ENCODE measurements around the gene LCN12.

The LCN12 gene

DNA sequence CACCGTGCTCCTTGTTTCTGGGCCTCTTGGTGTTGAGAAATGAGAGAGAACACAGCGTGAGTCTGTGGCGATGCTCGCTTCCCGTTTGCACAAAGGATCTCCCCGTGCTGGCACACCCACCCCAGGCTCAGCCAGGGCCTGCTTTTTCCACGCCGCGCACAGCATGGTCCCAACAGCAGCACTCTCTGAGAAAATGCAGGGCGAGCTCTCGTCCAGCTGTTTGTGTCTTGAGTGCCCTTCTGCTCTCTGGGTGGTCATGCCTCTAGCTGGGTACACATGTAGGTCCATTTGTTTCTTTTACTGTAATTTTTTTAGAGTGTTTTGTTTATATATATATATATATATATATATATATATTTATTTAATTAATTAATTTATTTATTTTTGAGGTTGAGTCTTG is 34.2 kb upstream of the LCN12 start:
- Histone ChIP-seq H3K27me3 (ENCODE audit: insufficient read depth, poor library complexity, severe bottlenecking) (no peaks in the 10 kb centered on the region), H3K4me3 (replicated peaks; ENCODE audit: insufficient read depth, low read length) (no peak overlapping the region), H3K27ac (replicated peaks) (no peak overlapping the region)
- TF ChIP-seq POLR2AphosphoS5 (IDR thresholded peaks at IDR 0.05; ENCODE audit: low read depth), result no peak
- TF ChIP-seq SPI1 (IDR thresholded peaks at IDR 0.05; ENCODE audit: borderline replicate concordance, low read depth), result no peak
- TF ChIP-seq, protein P1, sequence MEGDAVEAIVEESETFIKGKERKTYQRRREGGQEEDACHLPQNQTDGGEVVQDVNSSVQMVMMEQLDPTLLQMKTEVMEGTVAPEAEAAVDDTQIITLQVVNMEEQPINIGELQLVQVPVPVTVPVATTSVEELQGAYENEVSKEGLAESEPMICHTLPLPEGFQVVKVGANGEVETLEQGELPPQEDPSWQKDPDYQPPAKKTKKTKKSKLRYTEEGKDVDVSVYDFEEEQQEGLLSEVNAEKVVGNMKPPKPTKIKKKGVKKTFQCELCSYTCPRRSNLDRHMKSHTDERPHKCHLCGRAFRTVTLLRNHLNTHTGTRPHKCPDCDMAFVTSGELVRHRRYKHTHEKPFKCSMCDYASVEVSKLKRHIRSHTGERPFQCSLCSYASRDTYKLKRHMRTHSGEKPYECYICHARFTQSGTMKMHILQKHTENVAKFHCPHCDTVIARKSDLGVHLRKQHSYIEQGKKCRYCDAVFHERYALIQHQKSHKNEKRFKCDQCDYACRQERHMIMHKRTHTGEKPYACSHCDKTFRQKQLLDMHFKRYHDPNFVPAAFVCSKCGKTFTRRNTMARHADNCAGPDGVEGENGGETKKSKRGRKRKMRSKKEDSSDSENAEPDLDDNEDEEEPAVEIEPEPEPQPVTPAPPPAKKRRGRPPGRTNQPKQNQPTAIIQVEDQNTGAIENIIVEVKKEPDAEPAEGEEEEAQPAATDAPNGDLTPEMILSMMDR (IDR thresholded peaks at IDR 0.05; ENCODE audit: insufficient read depth, low read length), result no peak
- DNase-seq (ENCODE audit: low read depth in 1 of 2, low spot score in 1 of 2), result no peak

DNA sequence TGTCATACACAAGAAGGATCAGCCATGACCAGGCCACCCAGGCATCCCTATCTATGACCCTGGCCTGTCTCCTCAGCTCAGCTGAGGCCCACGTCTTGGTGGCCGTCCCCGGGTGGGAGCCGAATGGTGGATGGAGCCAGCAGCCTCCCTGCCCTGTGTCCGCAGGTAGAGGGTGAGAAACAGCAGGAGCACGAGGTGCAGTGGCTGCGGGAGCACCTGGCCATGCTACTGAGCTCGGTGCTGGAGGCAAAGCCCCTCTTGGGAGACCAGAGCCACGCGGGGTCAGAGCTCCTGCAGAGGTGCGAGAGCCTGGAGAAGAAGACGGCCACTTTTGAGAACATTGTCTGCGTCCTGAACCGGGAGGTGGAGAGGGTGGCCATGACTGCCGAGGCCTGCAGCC is 32.0 kb upstream of the LCN12 start:
- H3K27ac ChIP-seq (replicated peaks), result no peak overlapping the region
- H3K4me3 ChIP-seq (replicated peaks; ENCODE audit: insufficient read depth, low read length), result no peak overlapping the region
- DNase-seq (ENCODE audit: low read depth in 1 of 2, low spot score in 1 of 2), result no peak
- H3K27me3 ChIP-seq (ENCODE audit: insufficient read depth, poor library complexity, severe bottlenecking), result no peaks in the 10 kb centered on the region
- TF ChIP-seq GABPA (IDR thresholded peaks at IDR 0.05; ENCODE audit: low read depth), result no peak
- TF ChIP-seq, protein P2, sequence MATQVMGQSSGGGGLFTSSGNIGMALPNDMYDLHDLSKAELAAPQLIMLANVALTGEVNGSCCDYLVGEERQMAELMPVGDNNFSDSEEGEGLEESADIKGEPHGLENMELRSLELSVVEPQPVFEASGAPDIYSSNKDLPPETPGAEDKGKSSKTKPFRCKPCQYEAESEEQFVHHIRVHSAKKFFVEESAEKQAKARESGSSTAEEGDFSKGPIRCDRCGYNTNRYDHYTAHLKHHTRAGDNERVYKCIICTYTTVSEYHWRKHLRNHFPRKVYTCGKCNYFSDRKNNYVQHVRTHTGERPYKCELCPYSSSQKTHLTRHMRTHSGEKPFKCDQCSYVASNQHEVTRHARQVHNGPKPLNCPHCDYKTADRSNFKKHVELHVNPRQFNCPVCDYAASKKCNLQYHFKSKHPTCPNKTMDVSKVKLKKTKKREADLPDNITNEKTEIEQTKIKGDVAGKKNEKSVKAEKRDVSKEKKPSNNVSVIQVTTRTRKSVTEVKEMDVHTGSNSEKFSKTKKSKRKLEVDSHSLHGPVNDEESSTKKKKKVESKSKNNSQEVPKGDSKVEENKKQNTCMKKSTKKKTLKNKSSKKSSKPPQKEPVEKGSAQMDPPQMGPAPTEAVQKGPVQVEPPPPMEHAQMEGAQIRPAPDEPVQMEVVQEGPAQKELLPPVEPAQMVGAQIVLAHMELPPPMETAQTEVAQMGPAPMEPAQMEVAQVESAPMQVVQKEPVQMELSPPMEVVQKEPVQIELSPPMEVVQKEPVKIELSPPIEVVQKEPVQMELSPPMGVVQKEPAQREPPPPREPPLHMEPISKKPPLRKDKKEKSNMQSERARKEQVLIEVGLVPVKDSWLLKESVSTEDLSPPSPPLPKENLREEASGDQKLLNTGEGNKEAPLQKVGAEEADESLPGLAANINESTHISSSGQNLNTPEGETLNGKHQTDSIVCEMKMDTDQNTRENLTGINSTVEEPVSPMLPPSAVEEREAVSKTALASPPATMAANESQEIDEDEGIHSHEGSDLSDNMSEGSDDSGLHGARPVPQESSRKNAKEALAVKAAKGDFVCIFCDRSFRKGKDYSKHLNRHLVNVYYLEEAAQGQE (IDR thresholded peaks at IDR 0.05; ENCODE audit: insufficient replicate concordance, low read depth), result no peak
- no peak for TF ChIP-seq SPI1 (IDR thresholded peaks at IDR 0.05; ENCODE audit: borderline replicate concordance, low read depth)
- no peak for TF ChIP-seq POLR2AphosphoS5 (IDR thresholded peaks at IDR 0.05; ENCODE audit: low read depth)
- TF ChIP-seq, protein P1 (IDR thresholded peaks at IDR 0.05; ENCODE audit: insufficient read depth, low read length), result no peak

DNA sequence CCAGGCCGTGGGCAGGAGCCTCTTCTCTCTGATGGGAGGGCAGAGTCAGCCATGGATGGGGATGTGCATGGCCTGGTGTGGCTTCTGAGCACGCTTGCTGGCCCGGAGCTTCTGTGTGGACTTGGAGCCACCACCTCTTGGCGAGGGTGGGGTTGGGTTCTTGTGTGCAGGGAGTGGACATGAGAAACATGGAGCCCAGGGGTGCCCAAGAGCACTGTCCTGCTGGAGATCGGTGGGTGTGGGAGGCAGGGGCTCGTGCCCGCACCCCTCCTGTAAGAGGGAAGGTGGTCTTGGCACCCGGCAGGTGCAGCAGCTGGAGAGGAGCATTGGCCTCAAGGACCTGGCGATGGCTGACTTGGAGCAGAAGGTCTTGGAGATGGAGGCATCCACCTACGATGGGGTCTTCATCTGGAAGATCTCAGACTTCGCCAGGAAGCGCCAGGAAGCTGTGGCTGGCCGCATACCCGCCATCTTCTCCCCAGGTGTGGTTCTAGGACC is 31.3 kb upstream of the LCN12 start:
- H3K4me3 ChIP-seq (replicated peaks; ENCODE audit: insufficient read depth, low read length), result no peak overlapping the region
- no peak for DNase-seq (ENCODE audit: low read depth in 1 of 2, low spot score in 1 of 2)
- TF ChIP-seq, protein P2 (IDR thresholded peaks at IDR 0.05; ENCODE audit: insufficient replicate concordance, low read depth), result no peak
- TF ChIP-seq, protein P1 (IDR thresholded peaks at IDR 0.05; ENCODE audit: insufficient read depth, low read length), result no peak
- no peak for TF ChIP-seq SPI1 (IDR thresholded peaks at IDR 0.05; ENCODE audit: borderline replicate concordance, low read depth)
- TF ChIP-seq GABPA (IDR thresholded peaks at IDR 0.05; ENCODE audit: low read depth), result no peak
- H3K27ac ChIP-seq (replicated peaks), result no peak overlapping the region
- no peaks in the 10 kb centered on the region for H3K27me3 ChIP-seq (ENCODE audit: insufficient read depth, poor library complexity, severe bottlenecking)

DNA sequence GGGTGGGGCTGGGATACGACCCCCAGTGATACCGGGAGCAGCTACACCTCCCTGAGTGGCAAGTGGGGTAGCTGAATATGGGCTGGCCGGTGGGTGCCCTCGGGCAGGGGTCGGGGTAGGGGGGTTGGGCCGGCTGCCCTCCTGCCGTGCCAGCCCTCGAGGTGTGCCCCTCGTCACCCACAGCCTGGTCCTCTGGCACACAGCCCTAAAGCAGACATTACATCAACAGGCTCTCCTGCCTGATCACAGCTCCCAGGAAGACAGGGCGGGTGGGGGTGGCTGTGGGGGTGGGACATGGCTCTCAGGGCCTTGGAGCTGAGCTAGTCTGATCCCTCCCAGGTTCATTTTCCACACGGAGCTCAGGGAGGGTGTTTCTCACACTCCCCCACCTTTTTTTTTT is 30.8 kb upstream of the LCN12 start:
- Histone ChIP-seq H3K4me3 (replicated peaks; ENCODE audit: insufficient read depth, low read length) (no peak overlapping the region), H3K27me3 (ENCODE audit: insufficient read depth, poor library complexity, severe bottlenecking) (no peaks in the 10 kb centered on the region), H3K27ac (replicated peaks) (no peak overlapping the region)
- TF ChIP-seq, protein P1 (IDR thresholded peaks at IDR 0.05; ENCODE audit: insufficient read depth, low read length), result no peak
- TF ChIP-seq, protein P2 (IDR thresholded peaks at IDR 0.05; ENCODE audit: insufficient replicate concordance, low read depth), result no peak
- TF ChIP-seq SPI1 (IDR thresholded peaks at IDR 0.05; ENCODE audit: borderline replicate concordance, low read depth), result no peak
- no peak for TF ChIP-seq POLR2AphosphoS5 (IDR thresholded peaks at IDR 0.05; ENCODE audit: low read depth)
- TF ChIP-seq GABPA (IDR thresholded peaks at IDR 0.05; ENCODE audit: low read depth), result no peak
- DNase-seq (ENCODE audit: low read depth in 1 of 2, low spot score in 1 of 2), result no peak

Measured in HL-60 (cell line).